Muscle of leg (tissue), 11 donors: ENCODE results near the gene HSP90AB1. TPM values are rescaled to one million over a fixed set of nuclear protein-coding genes. Genes with fewer than 3 reads are reported as not detected.

Source experiments
- DNase-seq: peaks from one replicate; pipeline ENCODE4 v3.0.0; 2013
- H3K27ac ChIP-seq: one replicate; pipeline ENCODE4 v1.5.1; 2013; ENCODE audit warnings: mild to moderate bottlenecking, low read length, control low read depth
- H3K27me3 ChIP-seq: one replicate; pipeline ENCODE4 v1.6.1; 2013; ENCODE audit warnings: low read length; ENCODE audit not compliant: control insufficient read depth, insufficient read depth
- H3K36me3 ChIP-seq: one replicate; pipeline ENCODE4 v1.6.1; 2013; ENCODE audit warnings: low read length; ENCODE audit not compliant: control insufficient read depth, insufficient read depth
- H3K4me1 ChIP-seq: one replicate; pipeline ENCODE4 v1.6.1; 2013; ENCODE audit warnings: low read length; ENCODE audit not compliant: control insufficient read depth, insufficient read depth
- H3K4me3 ChIP-seq: one replicate; pipeline ENCODE4 v1.5.1; 2013; ENCODE audit warnings: low read length, control low read depth
- H3K9me3 ChIP-seq: replicated peaks from 2 replicates; pipeline ENCODE4 v1.6.1; 2013; ENCODE audit warnings: low read depth, low read length; ENCODE audit not compliant: control insufficient read depth
- WGBS: methylation state at CpG from one replicate; pipeline ENCODE4 v1.1.5; 2013; ENCODE audit warnings: missing lambda C conversion rate; ENCODE audit not compliant: insufficient coverage; 5-methylcytosine and 5-hydroxymethylcytosine counted together
- polyA plus RNA-seq, 8 donors: library from polyadenylated mRNA; unstranded; fragments of 120-200 nt; gene quantifications; one replicate each; pipeline versions ENCODE4 v1.2.1 to v1.2.3, GENCODE V29; 2013; ENCODE audit warnings: inconsistent platforms in 1 of 8, low replicate concordance in 1 of 8; ENCODE audit not compliant: insufficient read length in 8 of 8, insufficient read depth in 1 of 8
- total RNA-seq: library from RNA; stranded (reverse); fragments of 120-200 nt; gene quantifications from one replicate; pipeline ENCODE4 v1.2.4, GENCODE V29; 2013

The HSP90AB1 gene
- total and polyA plus RNA-seq, 9 donors, result 842 to 1,095 (median 1,010) TPM

DNA sequence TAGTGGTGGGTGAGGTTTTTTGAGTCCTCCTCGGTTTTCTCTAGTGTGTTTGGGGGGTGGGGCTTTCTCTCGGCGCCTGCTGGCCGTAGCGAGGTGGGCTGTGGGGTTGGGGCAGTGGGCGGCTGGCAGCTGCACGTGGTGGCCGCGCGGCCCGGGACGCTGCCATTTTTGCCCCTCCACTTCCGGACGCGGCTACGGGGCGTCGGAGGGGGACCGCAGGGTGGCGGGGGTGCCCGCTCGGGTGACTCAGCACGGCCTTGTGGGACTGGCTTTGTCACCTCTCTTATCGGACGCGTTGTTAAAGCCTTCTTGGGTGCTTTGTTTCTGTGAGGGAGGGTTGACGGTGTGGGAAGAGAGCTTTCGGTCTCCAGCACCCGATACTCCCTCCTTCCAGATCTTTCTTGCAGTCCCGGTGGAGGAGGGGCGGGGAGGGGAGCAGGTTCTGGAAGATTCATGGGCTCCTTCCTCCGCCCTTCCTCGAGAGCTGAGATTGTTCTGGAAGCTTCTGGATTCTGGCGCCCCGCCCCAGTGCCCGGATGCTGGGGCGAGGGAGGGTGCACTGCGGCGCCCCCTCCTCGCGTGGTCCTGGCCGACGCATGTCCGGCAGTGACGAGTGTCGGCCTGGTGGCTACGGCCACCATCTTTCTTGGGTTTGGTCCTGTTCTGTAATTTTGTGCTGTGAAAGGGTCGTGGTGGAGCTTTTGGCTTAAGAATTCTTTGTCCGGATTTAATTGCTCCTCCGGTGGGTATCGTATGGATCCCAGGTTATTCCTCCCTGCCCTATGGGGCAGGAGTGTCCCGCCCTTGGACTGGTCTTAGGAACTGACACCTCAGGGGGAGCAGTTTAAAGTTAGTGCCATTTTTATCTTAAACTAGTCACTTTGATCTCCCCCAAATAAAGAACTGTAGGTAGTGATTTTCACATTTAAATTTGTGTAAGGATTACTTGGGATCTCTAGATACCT is 719 bp downstream of the HSP90AB1 start:
- H3K36me3 ChIP-seq, result peaks cover 42% of the 10 kb centered on the region
- peaks cover 14% of the 10 kb centered on the region for H3K4me1 ChIP-seq
- H3K27ac ChIP-seq, result peak overlapping the region; percentile 97
- peak; percentile 81 for DNase-seq
- under 1% methylated on average over 29 of the region's 52 CpGs for WGBS
- no peaks in the 10 kb centered on the region for H3K9me3 ChIP-seq
- no peaks in the 10 kb centered on the region for H3K27me3 ChIP-seq
- peak overlapping the region; percentile 92 for H3K4me3 ChIP-seq

DNA sequence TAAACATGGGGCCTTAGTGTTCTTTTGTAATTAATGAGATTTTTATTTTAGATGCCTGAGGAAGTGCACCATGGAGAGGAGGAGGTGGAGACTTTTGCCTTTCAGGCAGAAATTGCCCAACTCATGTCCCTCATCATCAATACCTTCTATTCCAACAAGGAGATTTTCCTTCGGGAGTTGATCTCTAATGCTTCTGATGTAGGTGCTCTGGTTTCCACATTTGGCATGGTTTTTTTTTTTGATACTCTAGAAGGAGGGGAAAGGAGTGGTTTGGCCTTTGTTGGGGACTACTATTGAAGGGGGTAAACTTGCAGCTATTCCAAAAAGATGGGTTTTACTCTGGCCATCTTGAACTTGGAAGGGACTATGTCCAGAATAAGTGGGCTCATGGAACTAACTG is 1.7 kb downstream of the HSP90AB1 start:
- H3K36me3 ChIP-seq, result peaks cover 51% of the 10 kb centered on the region
- no CpG with 5 or more reads among the region's 1 CpG for WGBS

DNA sequence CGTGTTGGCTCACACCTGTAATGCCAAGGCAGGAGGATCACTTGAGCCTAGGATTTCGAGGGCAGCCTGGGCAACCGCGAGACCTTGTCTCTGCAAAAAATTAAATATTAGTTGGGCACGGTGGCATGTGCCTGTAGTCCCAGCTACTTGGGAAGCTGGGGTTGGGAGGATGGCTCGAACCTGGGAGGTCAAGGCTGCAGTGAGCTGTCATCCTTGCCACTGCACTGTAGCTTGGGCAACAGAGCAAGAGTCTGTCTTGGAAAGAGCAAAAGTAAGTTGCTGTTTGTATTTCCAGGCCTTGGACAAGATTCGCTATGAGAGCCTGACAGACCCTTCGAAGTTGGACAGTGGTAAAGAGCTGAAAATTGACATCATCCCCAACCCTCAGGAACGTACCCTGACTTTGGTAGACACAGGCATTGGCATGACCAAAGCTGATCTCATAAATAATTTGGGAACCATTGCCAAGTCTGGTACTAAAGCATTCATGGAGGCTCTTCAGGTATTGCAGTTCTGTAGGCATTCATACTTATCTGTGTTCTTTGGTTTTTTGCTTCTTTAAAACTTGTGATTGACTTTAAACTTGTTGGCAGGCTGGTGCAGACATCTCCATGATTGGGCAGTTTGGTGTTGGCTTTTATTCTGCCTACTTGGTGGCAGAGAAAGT is 2.3 kb downstream of the HSP90AB1 start:
- DNase-seq, result no peak
- H3K4me1 ChIP-seq, result peaks cover 14% of the 10 kb centered on the region
- no peaks in the 10 kb centered on the region for H3K9me3 ChIP-seq

More for the DNA sequence above, 1.7 kb downstream of the HSP90AB1 start:
- Histone ChIP-seq H3K27me3 (no peaks in the 10 kb centered on the region), H3K27ac (no peak overlapping the region), H3K9me3 (no peaks in the 10 kb centered on the region), H3K4me1 (peaks cover 14% of the 10 kb centered on the region), H3K4me3 (peak overlapping the region; percentile 92)
- no peak for DNase-seq

GRCh38 chr6:44250067-44250717 is 3.3 kb downstream of the HSP90AB1 start:
- Histone ChIP-seq H3K27me3 (no peaks in the 10 kb centered on the region), H3K9me3 (no peaks in the 10 kb centered on the region), H3K4me3 (no peak overlapping the region), H3K36me3 (peaks cover 67% of the 10 kb centered on the region), H3K27ac (no peak overlapping the region), H3K4me1 (peaks cover 18% of the 10 kb centered on the region)
- WGBS, result 50% methylated on average over 1 of the region's 6 CpGs
- DNase-seq, result no peak

More for the DNA sequence above, 2.3 kb downstream of the HSP90AB1 start:
- no peak overlapping the region for H3K4me3 ChIP-seq
- no peaks in the 10 kb centered on the region for H3K27me3 ChIP-seq
- WGBS, result 93% methylated on average over 6 of the region's 9 CpGs
- no peak overlapping the region for H3K27ac ChIP-seq
- peaks cover 58% of the 10 kb centered on the region for H3K36me3 ChIP-seq

- Histone ChIP-seq H3K4me1 (peaks cover 15% of the 10 kb centered on the region), H3K27me3 (no peaks in the 10 kb centered on the region), H3K36me3 (peaks cover 70% of the 10 kb centered on the region), H3K4me3 (no peak overlapping the region), H3K27ac (no peak overlapping the region), H3K9me3 (no peaks in the 10 kb centered on the region)
- DNase-seq, result no peak
- no CpG with 5 or more reads among the region's 3 CpGs for WGBS
Observed at GRCh38 chr6:44250718-44251123, 3.8 kb downstream of the HSP90AB1 start.

DNA sequence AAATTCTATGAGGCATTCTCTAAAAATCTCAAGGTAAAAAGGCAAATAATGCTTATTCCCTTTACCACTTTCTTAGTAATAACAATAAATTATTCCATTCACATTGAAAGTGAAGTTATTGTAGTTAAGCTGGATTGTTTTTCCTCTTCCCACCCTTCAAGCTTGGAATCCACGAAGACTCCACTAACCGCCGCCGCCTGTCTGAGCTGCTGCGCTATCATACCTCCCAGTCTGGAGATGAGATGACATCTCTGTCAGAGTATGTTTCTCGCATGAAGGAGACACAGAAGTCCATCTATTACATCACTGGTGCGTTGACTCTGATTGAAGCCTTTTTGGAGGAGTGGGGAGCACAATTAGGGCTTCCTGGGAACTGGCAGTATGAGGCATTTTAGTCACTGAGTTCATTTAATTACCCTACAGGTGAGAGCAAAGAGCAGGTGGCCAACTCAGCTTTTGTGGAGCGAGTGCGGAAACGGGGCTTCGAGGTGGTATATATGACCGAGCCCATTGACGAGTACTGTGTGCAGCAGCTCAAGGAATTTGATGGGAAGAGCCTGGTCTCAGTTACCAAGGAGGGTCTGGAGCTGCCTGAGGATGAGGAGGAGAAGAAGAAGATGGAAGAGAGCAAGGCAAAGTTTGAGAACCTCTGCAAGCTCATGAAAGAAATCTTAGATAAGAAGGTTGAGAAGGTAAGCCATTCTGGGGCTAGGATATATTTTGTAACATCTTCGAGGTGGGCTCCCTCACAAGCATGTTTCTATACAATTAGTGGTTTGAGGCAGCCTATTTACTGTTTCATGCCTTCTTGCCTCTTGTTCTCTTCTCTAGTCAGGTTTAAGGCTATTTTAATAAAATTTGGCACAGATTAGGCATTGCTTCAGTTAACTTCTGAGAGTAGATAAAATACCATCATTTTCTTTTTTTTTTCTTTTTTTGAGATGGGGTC is 4.9 kb downstream of the HSP90AB1 start:
- Histone ChIP-seq H3K27ac (no peak overlapping the region), H3K27me3 (no peaks in the 10 kb centered on the region), H3K9me3 (no peaks in the 10 kb centered on the region), H3K36me3 (peaks cover 70% of the 10 kb centered on the region), H3K4me3 (no peak overlapping the region), H3K4me1 (peaks cover 21% of the 10 kb centered on the region)
- 94% methylated on average over 7 of the region's 14 CpGs for WGBS
- DNase-seq, result no peak

GRCh38 chr6:44253307-44254101 is 6.6 kb downstream of the HSP90AB1 start:
- H3K4me1 ChIP-seq, result peaks cover 28% of the 10 kb centered on the region
- WGBS, result 100% methylated on average over 1 of the region's 10 CpGs
- no peak overlapping the region for H3K27ac ChIP-seq

DNA sequence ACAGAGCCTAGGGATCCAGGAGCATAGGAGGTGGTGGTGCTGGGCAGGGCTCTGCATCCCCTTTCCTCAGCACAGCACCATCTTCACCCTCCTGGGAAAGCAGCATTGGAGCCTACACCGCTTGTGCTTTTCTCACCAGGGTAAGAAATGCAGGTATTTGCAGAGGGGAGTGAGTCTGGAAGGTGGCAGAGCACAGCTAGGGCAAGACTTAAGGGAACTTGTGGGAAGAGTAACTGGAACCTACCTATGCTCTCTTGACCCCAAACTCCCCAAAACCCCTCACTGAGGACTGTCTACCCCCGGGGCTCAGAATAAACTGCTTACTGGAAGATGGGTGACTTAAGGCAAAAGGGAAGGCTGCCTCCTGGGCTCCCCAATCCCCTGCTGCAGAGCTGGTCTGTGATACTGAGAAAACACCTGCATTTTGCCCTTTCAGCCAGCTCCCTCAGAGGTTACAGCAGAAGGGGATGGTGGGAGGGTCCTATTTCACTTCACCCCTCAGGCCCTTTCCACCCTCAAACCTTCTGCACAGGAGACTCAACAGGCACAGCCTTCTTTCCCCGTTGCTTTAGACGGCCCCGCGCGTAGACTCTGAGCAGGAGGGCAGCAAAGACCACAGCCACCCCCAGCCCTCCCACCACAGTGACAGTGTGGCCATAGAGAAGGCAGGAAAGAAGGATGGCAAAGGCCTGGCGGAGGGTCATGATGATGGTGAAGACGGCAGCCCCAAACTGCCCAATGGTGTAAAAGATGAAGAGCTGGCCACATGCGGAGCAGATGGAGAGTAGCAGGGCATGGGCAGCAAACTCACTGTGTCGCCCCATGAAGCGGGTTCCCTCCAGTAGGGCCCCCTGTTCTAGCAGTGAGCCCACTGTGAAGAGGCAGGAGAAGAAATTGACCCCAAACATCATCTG is 7.5 kb downstream of the HSP90AB1 start:
- no peaks in the 10 kb centered on the region for H3K27me3 ChIP-seq
- DNase-seq, result no peak
- H3K36me3 ChIP-seq, result peaks cover 67% of the 10 kb centered on the region
- peaks cover 22% of the 10 kb centered on the region for H3K4me1 ChIP-seq
- H3K9me3 ChIP-seq, result no peaks in the 10 kb centered on the region
- 73% methylated on average over 2 of the region's 12 CpGs for WGBS
- no peak overlapping the region for H3K27ac ChIP-seq
- no peak overlapping the region for H3K4me3 ChIP-seq

More at GRCh38 chr6:44253307-44254101, 6.6 kb downstream of the HSP90AB1 start:
- Histone ChIP-seq H3K36me3 (peaks cover 68% of the 10 kb centered on the region), H3K27me3 (no peaks in the 10 kb centered on the region), H3K9me3 (no peaks in the 10 kb centered on the region), H3K4me3 (no peak overlapping the region)
- no peak for DNase-seq
